ENCODE measurements around the gene TTC27.
"Not testable (repeated sequence)": the region's sequence is repeated elsewhere in the genome, so short reads cannot be mapped to it uniquely, and the experiment has no call there.

TTC27 gene

DNA sequence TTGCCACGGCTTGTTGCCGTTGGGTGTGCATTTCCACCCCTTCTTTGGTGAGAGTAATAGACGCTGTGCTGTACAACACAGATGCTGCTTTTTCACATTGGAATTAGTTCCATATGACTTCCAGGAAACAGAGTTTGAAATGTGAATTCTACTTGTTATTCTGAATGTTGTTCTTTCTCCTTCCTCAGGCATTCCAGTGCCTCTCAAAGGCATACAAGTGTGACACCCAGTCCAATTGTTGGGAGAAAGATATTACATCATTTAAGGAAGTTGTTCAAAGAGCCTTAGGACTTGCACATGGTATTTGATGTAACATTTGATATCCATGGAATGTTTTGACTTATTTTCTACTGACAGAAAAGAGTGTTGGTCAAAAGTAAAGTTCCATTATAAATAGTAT, 184.5 kb downstream of the TTC27 start:
- DNase-seq = no peak

- no peak for DNase-seq
Observed at GRCh38 chr2:32820088-32820487, 192.2 kb downstream of the TTC27 start.

- DNase-seq = no peak
Observed at GRCh38 chr2:32820701-32821100, 192.9 kb downstream of the TTC27 start.

DNA sequence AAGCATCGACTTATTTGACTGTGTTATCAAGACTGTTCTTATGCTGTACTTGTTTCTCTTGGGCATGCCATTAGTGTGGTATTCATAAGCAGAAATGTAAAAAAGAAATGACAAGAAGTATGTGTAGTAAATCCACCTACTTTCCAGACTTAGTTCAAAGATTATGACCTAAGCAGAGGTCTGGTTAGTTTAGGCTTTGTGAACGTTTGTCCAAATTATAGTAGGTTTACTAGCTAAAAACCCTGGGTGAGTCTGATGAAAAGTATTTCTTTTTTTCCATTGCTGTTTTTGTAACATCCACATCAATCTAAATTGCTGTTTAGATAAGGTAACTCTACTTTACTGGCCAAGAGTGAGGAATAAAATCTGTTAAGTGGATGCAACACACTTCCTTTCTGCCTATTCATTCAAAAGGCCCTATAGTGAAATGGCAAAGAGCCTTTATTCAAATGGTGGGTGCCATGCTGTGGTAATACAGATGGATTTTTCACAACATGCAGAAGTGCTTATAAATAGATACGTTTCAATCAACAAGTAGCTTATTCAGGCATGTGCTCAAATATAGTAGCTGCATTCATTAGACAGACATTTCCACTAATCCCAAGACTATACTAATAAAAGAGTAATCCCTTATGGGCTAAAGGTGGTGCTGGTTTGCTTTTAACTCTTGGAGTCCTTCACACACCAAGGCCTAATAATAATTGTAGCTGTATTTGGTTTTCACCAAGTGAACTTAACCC, 196.4 kb downstream of the TTC27 start:
- DNase-seq = no peak

DNA sequence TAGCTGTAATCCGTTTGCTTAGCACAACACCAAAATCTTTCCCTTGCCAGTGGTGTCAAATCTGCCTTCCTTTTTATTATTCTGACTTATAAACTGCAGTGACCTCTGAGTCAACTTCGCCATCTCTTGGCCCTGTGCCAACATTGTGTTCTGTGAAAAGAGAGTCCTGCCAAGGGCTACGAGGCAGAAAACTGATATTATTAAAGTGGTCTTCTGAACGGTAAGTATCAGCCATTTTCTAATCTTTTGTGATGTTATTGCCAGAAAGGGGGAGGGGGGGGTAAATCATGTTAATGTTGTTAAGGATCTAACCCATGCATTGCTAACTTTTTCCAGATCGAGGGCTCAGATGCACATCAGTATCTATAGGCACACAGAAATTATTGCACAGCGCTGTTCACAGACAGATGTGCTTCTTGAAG, 197.5 kb downstream of the TTC27 start:
- DNase-seq = no peak

- no peak for DNase-seq
Observed at GRCh38 chr2:32830196-32830595, 202.3 kb downstream of the TTC27 start.

DNA sequence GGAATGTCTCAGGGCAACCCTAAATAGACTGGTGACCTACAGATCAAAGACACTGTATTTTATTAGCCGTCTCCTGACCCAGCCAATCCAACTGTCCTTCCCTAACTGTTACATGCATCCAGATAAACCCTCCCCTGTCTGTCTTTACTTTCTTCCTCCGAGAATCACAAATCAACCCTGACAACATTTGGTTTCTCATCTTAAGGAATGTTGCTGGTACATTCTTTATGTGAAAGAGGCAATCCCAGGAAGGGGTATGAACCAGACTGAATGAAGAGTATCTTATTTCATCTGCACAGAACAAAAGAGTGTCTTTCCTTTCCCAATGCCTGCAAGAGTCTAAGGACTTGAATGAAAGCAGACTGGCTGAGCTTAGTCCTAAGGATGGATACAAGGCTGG, 205.0 kb downstream of the TTC27 start:
- no peak for DNase-seq

- no peak for DNase-seq
Observed at GRCh38 chr2:32833709-32834108, 205.9 kb downstream of the TTC27 start.

GRCh38 chr2:32835148-32835547, 207.3 kb downstream of the TTC27 start:
- no peak for DNase-seq

- DNase-seq = no peak
Observed at GRCh38 chr2:32836933-32837332, 209.1 kb downstream of the TTC27 start.

- DNase-seq = no peak
Observed at GRCh38 chr2:32838418-32838817, 210.6 kb downstream of the TTC27 start.

DNA sequence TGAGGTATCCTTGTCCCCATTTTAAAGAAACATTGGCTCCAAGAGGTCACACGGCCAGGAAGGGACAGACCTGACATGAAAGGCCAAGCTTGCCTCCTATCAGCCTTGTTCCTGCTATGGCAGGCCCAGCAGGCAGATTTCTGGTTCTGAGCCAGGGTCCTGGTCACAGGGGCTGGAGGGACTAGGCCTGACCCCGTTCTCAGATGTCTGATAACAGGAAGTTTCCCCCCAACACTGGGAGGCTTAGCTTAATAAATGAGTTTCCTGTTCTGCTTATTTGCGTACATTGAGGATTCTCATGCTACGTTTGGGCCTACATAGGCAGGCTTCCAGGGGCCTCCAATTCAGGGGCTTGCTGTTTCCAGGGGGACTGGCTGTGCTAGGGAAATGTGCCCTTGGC, 211.1 kb downstream of the TTC27 start:
- no peak for DNase-seq

GRCh38 chr2:32841931-32842898, 214.4 kb downstream of the TTC27 start:
- DNase-seq = no peak

DNA sequence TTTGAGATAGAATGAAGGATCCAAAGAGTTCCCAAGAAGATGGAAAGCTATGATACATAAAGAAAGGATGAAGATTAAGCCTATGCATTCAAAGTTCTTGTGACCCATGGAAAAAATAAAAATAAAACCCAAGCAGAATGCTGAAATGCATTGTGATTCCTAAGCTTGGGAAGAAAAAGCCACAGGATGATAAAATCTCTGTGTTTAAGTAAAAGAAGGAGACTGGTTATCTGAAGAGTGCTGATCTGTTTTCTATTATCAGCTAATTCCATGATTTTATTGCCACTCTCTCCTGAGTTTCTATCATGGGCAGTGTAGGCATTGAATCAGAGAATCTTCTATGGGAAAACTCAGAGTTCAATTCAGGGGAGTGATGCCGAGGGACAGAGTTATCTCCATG, 215.8 kb downstream of the TTC27 start:
- DNase-seq = no peak

DNA sequence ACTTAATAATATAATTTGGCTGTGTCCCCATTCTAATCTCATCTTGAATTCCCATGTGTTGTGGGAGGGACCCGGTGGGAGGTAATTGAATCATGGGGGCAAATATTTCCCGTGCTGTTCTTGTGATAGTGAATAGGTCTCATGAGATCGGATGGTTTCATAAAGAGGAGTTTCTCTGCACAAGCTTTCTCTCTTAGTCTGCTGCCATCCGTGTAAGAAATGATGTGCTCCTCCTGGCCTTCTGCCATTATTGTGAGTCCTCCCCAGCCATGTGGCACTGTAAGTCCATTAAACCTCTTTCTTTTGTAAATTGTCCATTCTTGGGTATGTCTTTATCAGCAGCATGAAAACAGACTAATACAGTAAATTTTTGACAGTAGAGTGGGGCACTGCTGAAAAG, 216.4 kb downstream of the TTC27 start:
- DNase-seq = no peak

DNA sequence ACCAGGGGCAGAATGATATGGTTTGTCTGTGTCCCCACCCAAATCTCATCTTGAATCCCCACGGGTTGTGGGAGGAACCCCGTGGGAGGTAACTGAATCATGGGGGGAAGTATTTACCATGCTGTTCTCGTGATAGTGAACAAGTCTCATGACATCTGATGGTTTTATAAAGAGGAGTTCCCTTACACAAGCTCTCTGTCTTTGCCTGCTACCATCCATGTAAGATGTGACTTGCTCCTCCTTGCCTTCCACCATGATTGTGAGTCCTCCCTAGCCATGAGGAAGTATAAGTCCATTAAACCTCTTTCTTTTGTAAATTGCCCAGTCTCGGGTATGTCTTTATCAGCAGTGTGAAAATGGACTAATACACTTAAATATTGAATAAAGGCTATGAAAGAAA, 218.4 kb downstream of the TTC27 start:
- DNase-seq = not testable (repeated sequence)

- DNase-seq = no peak
Observed at GRCh38 chr2:32847734-32848133, 219.9 kb downstream of the TTC27 start.

DNA sequence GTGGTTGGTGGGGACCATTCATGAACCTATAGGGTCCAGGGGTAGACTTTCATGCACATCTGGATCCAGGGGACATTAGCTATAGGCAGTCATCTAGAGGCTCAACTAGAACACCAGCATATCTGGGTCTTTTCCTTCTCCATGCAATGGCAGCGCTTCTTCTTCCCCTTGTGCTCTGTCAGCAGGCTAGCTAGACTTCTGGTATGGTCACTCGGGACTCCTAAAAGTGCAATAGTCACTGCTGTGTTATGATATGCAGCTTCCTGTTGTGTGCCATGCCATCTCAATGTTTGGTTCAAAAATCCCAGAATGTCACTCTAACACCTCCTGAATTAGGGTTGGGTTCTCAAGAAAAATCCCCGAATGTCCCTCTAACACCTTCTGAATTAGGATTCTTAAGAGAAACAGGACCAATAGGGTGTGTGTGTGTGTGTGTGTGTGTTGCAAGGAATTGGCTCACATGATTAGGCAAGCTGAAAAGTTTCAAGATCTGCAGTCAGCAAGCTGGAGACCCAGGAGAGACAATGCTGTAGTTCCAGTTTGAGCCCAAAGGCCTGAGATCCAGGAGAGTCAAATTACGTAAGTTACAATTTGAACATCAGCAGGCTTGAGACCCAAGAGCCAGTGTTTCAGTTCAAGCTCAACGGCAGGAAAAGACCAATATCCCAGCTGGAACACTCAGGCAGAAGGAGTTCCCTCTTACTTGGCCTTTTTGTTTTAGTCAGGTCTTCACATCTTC, 221.8 kb downstream of the TTC27 start:
- no peak for DNase-seq

GRCh38 chr2:32851777-32852439, 224.1 kb downstream of the TTC27 start:
- no peak for DNase-seq

DNA sequence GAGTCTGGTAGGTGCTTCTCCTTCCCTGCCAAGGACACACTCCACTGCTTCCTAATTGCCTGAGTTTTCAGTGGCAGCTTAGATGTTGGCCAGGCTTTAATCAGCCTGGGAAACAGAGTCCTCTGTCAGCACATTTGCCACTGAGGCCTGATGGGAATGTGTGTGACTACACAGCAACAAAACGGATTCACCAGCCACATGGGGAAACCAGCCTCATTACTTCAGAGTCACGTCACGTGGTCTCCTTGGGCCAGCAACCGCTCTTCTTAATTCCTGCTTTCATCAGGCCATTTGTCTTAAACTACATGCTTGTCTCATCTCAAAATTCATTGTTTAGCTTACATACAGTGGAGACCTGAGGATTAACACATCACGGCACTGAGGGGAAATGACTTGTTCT, 225.0 kb downstream of the TTC27 start:
- no peak for DNase-seq

GRCh38 chr2:32856891-32857290, 229.0 kb downstream of the TTC27 start:
- no peak for DNase-seq

- no peak for DNase-seq
Observed at GRCh38 chr2:32858713-32859112, 230.9 kb downstream of the TTC27 start.

DNA sequence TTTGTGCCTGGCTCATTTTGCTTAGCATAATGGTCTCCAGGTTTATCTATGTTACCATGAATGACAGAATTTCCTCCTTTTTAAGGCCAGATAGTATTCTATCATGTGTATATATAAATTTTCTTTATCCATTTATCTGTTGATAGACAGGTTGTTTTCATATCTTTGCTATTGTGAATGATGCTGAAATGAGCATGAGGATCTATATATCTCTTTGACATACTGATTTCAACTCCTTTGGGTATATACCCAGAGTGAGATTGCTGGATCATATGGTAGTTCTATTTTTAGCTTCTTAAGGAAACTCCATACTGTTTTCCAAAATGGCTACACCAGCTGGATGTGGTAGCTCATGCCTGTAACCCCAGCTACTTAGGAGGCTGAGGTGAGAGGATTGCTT, 232.5 kb downstream of the TTC27 start:
- no peak for DNase-seq

All from DMS153 (cell line).